Activated CD8-positive, alpha-beta T cell treated with anti-CD3 and anti-CD28 coated beads, Interleukin-2, amount 10 ng/mL, durations not matched to agents 7 days and 5 days (primary cell): ENCODE results near the gene CHMP4B. TPM values are rescaled to one million over a fixed set of nuclear protein-coding genes. Genes with fewer than 3 reads are reported as not detected.

Experiments used
- ATAC-seq: fragments of 150-1000 bp; cut with Tn5 transposase; one replicate; pipeline ENCODE4 v1.10.0; 2021; ENCODE audit warnings: moderate library complexity
- CTCF ChIA-PET: fragments of 350-600 bp; sonication (Branson Sonifier 250); formaldehyde crosslinking; loops from one replicate; lab custom pipeline; 2021; ENCODE audit warnings: antibody characterized with exemption; lab: Charles Lee
- POLR2A ChIA-PET: fragments of 350-600 bp; sonication (Branson Sonifier 250); formaldehyde crosslinking; loops from one replicate; lab custom pipeline; 2021; ENCODE audit warnings: antibody characterized with exemption; lab: Charles Lee
- DNase-seq: peaks from one replicate; pipeline ENCODE4 v3.0.0-alpha.2; 2020
- H3K27ac Mint-ChIP-seq: one replicate; pipeline ENCODE4 v1.8.0; 2021; ENCODE audit warnings: mild to moderate bottlenecking, mixed read lengths
- H3K27me3 Mint-ChIP-seq: one replicate; pipeline ENCODE4 v1.8.0; 2021; ENCODE audit warnings: low read depth, mixed read lengths
- H3K36me3 Mint-ChIP-seq: one replicate; pipeline ENCODE4 v1.8.0; 2021; ENCODE audit warnings: low read depth, mixed read lengths
- H3K4me1 Mint-ChIP-seq: one replicate; pipeline ENCODE4 v1.8.0; 2021; ENCODE audit warnings: low read depth, mixed read lengths
- H3K4me3 Mint-ChIP-seq: one replicate; pipeline ENCODE4 v1.8.0; 2021; ENCODE audit warnings: mild to moderate bottlenecking, mixed read lengths
- H3K9me3 Mint-ChIP-seq: one replicate; pipeline ENCODE4 v1.8.0; 2022; ENCODE audit warnings: mixed read lengths; ENCODE audit not compliant: insufficient read depth
- total RNA-seq, 2 experiments: library from RNA; stranded (reverse); gene quantifications; one replicate each; pipeline ENCODE4 v1.2.3, GENCODE V29; 2021

CHMP4B gene
- total RNA-seq, 2 experiments from 2014 or later, result 86.7 to 93.2 TPM

DNA sequence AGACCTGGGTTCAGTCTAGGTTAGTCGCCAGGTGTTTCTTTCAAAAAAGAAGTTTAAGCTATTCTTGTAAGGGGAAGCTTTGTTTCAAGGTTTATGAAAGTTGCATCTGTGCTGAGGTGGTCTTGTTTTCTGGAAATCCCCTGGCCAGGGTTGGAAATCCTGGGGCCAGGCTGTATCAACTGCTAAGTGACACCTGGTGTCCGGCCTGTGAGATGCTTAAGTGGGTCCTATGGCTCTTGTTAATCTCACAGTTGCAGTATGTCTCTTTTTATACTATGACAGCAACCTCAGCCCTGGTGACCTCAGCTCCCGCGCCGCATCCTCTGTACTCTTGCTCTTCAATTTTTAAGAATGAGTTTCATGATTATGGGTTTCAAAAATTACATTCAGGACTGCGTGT, 72.0 kb downstream of the CHMP4B start:
- Mint-ChIP-seq H3K27ac (no peak overlapping the region), H3K4me3 (no peak overlapping the region), H3K9me3 (peaks cover 9% of the 10 kb centered on the region), H3K36me3 (no peaks in the 10 kb centered on the region), H3K27me3 (peaks cover 2% of the 10 kb centered on the region), H3K4me1 (peaks cover 3% of the 10 kb centered on the region)
- DNase-seq (no peak), ATAC-seq (no peak)
- ChIA-PET CTCF (interaction anchor here (0.6 kb wide), 1 partner anchor 223 kb away, joined by 3 read pairs; no protein-coding TSS in a partner anchor), POLR2A (no interaction called here)

- no peak overlapping the region for H3K27ac Mint-ChIP-seq
- ATAC-seq (no peak), DNase-seq (no peak)
- ChIA-PET CTCF (no interaction called here), POLR2A (no interaction called here)
- H3K4me3 Mint-ChIP-seq, result no peak overlapping the region
- H3K4me1 Mint-ChIP-seq, result peaks cover 3% of the 10 kb centered on the region
- no peaks in the 10 kb centered on the region for H3K36me3 Mint-ChIP-seq
- peaks cover 6% of the 10 kb centered on the region for H3K27me3 Mint-ChIP-seq
- H3K9me3 Mint-ChIP-seq, result no peaks in the 10 kb centered on the region
Measured at GRCh38 chr20:33884633-33885032, 73.5 kb downstream of the CHMP4B start.

DNA sequence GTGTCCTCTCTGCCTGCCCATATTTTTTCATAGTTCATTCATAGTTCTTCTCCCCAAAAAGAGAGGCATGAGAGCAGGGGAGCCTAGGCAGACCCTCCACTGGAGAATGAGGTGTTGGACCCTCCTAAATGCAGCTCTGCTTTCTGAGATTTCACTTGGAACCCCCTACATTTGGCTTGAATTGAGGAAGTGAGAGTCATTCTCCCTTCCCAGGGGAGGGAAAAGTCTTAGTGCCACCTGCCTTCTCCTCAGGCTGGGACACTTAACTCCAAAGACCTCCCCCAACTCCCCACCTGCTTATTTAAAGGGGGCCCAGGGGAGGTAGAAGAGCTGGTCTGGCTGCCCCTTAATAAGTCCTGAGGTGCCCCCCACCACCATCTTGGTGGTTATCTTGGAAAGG, 78.2 kb downstream of the CHMP4B start:
- Mint-ChIP-seq H3K27ac (no peak overlapping the region), H3K36me3 (no peaks in the 10 kb centered on the region), H3K4me3 (no peak overlapping the region), H3K4me1 (no peaks in the 10 kb centered on the region), H3K9me3 (no peaks in the 10 kb centered on the region), H3K27me3 (peaks cover 7% of the 10 kb centered on the region)
- CTCF ChIA-PET, result interaction anchor here (1.7 kb wide), 1 partner anchor 26 kb away, joined by 6 read pairs; no protein-coding TSS in a partner anchor
- POLR2A ChIA-PET, result interaction anchor here (0.6 kb wide), 1 partner anchor 194 kb away, joined by 3 read pairs; no protein-coding TSS in a partner anchor
- ATAC-seq (no peak), DNase-seq (no peak)

- no peaks in the 10 kb centered on the region for H3K4me1 Mint-ChIP-seq
- H3K27me3 Mint-ChIP-seq, result peaks cover 8% of the 10 kb centered on the region
- CTCF ChIA-PET, result interaction anchor here (1.0 kb wide), 1 partner anchor 25 kb away, joined by 3 read pairs; no protein-coding TSS in a partner anchor
- H3K9me3 Mint-ChIP-seq, result no peaks in the 10 kb centered on the region
- no peak for DNase-seq
- H3K36me3 Mint-ChIP-seq, result no peaks in the 10 kb centered on the region
- H3K4me3 Mint-ChIP-seq, result no peak overlapping the region
- H3K27ac Mint-ChIP-seq, result no peak overlapping the region
- POLR2A ChIA-PET, result no interaction called here
- no peak for ATAC-seq
Measured at GRCh38 chr20:33890557-33890956, 79.4 kb downstream of the CHMP4B start.

- Mint-ChIP-seq H3K27ac (no peak overlapping the region), H3K27me3 (peaks cover 22% of the 10 kb centered on the region), H3K9me3 (no peaks in the 10 kb centered on the region), H3K36me3 (no peaks in the 10 kb centered on the region), H3K4me3 (no peak overlapping the region), H3K4me1 (no peaks in the 10 kb centered on the region)
- ChIA-PET POLR2A (no interaction called here), CTCF (no interaction called here)
- DNase-seq (no peak), ATAC-seq (no peak)
Measured at GRCh38 chr20:33893314-33893713, 82.2 kb downstream of the CHMP4B start.

DNA sequence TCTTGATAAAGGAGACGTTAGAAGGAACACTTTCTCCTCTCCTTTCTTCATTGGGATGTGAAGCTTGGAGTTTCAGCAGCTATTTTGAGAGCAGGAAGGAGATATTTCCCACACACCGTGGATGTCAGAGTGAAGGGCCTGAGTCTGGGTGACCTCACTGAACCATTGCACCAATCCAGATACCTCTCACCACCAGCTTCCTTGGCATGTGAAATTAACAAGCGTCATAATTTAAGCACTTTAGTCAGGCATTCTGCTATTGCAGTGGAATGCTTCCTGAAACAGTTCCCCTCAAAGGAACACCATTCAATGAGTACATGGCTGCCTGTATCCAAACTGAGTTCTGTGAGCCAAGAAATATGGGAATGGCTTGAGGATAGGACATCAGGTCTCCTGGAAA, 83.7 kb downstream of the CHMP4B start:
- Mint-ChIP-seq H3K4me1 (no peaks in the 10 kb centered on the region), H3K4me3 (no peak overlapping the region), H3K27me3 (peaks cover 18% of the 10 kb centered on the region), H3K27ac (no peak overlapping the region), H3K9me3 (no peaks in the 10 kb centered on the region), H3K36me3 (no peaks in the 10 kb centered on the region)
- DNase-seq (no peak), ATAC-seq (no peak)
- ChIA-PET POLR2A (no interaction called here), CTCF (interaction anchor here (1.2 kb wide), 1 partner anchor 20 kb away, joined by 3 read pairs; no protein-coding TSS in a partner anchor)

DNA sequence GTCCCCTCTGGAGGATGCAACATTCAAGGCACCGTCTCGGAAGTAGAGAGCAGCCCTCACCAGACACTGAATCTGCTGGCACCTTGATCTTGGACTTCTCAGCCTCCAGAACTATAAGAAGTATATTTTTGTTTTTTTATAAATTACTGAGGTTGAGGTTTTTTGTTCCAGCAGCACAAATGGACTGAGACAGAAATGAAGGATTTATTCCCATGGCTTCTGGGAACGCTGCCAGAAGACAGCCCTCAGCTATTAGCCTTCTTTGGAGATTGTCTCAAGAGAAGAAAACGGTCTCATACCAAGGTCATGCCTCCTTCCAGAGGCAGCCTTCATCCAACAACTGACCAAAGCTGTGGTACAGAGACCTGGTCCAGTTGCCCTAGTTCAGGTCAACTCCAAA, 85.4 kb downstream of the CHMP4B start:
- no peak overlapping the region for H3K4me3 Mint-ChIP-seq
- POLR2A ChIA-PET, result no interaction called here
- H3K27me3 Mint-ChIP-seq, result peaks cover 20% of the 10 kb centered on the region

DNA sequence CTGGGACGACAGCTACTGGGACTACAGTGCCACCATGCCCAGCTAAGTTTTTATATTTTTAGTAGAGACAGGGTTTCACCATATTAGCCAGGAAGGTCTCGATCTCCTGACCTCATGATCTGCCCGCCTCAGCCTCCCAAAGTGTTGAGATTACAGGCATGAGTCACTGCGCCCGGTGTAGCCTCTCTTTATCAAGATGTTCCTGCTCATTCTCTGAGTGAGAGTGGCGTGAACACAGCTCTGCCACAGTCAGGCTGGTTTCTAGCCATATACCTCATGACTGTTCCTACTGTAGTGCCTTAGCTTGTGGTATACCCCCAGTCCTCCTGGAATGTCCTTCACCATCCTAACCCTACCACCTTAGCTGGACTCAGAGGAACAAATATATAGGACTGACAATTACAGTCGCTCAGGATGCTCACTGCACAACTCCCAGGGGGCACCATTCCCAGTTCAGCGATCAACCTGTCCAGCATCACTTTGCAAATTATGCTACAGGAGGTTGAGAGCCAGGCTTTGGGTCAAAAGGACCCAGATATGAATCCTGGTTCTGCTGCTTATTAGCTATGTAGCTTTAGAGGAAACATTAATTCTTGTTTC, 86.3 kb downstream of the CHMP4B start:
- Mint-ChIP-seq H3K36me3 (no peaks in the 10 kb centered on the region), H3K9me3 (no peaks in the 10 kb centered on the region), H3K4me1 (no peaks in the 10 kb centered on the region), H3K4me3 (no peak overlapping the region), H3K27me3 (peaks cover 24% of the 10 kb centered on the region), H3K27ac (no peak overlapping the region)
- no peak for ATAC-seq
- ChIA-PET POLR2A (no interaction called here), CTCF (interaction anchor here (1.2 to 3.1 kb wide), 3 partner anchors 17 to 172 kb away, joined by 3 to 10 read pairs (median 4); no protein-coding TSS in a partner anchor)
- DNase-seq, result no peak

More for the DNA sequence above, 85.4 kb downstream of the CHMP4B start:
- DNase-seq, result no peak
- CTCF ChIA-PET, result interaction anchor here (1.8 to 3.1 kb wide), 2 partner anchors 18 to 173 kb away, joined by 4 to 10 read pairs; no protein-coding TSS in a partner anchor
- Mint-ChIP-seq H3K4me1 (no peaks in the 10 kb centered on the region), H3K27ac (no peak overlapping the region), H3K9me3 (no peaks in the 10 kb centered on the region), H3K36me3 (no peaks in the 10 kb centered on the region)
- ATAC-seq, result no peak

DNA sequence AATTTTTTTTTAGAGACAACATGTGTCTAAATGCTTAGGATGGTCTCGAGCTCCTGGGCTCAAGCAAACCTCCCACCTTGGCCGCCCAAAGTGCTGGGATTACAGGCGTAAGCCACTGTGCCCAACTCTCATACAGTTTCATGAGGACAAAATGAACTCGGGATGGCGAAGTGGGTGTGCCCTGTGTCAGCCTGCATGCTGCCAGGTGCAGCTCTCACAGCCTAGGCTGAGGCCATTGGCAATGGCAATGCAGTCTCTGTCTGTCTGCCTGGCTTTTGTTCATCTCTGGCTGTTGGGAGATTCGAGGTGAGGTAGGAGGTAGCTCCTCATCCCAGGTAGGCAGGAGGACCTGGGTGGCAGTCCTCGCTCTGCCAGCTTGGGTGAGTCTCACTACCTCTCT, 88.0 kb downstream of the CHMP4B start:
- DNase-seq (no peak), ATAC-seq (no peak)
- no peaks in the 10 kb centered on the region for H3K9me3 Mint-ChIP-seq
- H3K27me3 Mint-ChIP-seq, result peaks cover 24% of the 10 kb centered on the region
- no peaks in the 10 kb centered on the region for H3K36me3 Mint-ChIP-seq
- H3K4me1 Mint-ChIP-seq, result no peaks in the 10 kb centered on the region
- no peak overlapping the region for H3K27ac Mint-ChIP-seq
- no peak overlapping the region for H3K4me3 Mint-ChIP-seq
- CTCF ChIA-PET, result interaction anchor here (1.0 to 3.1 kb wide), 3 partner anchors 15 to 36 kb away, joined by 3 to 14 read pairs (median 10); no protein-coding TSS in a partner anchor
- POLR2A ChIA-PET, result no interaction called here

DNA sequence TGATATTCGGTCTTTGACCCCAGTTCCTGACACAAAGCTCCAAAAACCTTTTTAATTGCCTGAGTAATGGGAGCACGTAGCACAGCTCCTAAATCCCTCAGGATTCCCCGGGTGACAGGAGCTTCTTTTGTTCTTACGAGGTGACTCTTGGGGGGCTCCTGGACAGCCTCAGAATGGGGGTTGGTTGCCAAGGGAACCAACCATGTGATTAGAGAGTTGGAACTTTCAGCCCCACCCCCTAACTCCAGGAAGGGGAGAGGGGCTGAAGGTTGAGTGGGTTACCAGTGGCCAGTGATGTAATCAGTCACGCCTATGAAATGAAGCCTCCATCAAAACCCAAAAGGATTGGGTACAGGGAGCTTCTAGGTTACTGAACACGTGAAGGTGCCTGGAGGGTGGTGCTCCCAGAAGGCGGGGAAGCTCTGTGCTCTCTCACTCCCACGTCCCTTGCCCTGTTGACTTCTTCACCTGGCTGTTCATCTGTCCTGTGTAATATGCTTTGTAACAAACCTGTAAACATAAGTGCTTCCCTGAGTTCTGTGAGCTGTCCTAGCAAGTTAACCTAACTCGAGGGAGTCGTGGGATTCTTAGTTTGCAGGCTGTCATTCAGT, 89.5 kb downstream of the CHMP4B start:
- POLR2A ChIA-PET, result no interaction called here
- no peaks in the 10 kb centered on the region for H3K9me3 Mint-ChIP-seq
- H3K27ac Mint-ChIP-seq, result no peak overlapping the region
- peaks cover 21% of the 10 kb centered on the region for H3K27me3 Mint-ChIP-seq
- H3K4me1 Mint-ChIP-seq, result no peaks in the 10 kb centered on the region
- no peaks in the 10 kb centered on the region for H3K36me3 Mint-ChIP-seq
- CTCF ChIA-PET, result interaction anchor here (0.8 to 2.5 kb wide), 2 partner anchors 14 to 121 kb away, joined by 3 to 14 read pairs; no protein-coding TSS in a partner anchor
- no peak for DNase-seq
- H3K4me3 Mint-ChIP-seq, result no peak overlapping the region
- ATAC-seq, result no peak

DNA sequence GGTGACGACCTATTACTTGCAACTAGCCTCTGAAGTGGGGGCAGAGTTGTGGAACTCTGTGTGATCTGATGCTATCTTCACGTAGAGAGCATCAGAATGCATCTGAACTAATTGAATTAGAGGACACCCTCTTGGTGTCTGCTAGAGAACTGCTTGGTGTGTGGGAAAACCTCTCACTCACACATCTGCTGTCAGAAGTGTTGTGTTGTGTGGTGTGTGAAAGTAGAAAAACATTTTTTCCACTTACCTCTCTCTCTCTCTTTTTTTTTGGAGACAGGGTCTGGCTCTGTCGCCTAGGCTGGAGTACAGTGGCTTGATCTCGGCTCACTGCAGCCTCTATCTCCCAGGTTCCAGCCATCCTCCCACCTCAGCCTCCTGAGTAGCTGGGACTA, 90.0 kb downstream of the CHMP4B start:
- ChIA-PET POLR2A (no interaction called here), CTCF (interaction anchor here (0.8 to 2.5 kb wide), 2 partner anchors 13 to 121 kb away, joined by 3 to 14 read pairs; no protein-coding TSS in a partner anchor)
- Mint-ChIP-seq H3K27ac (no peak overlapping the region), H3K4me1 (no peaks in the 10 kb centered on the region), H3K27me3 (peaks cover 16% of the 10 kb centered on the region), H3K36me3 (no peaks in the 10 kb centered on the region), H3K9me3 (no peaks in the 10 kb centered on the region), H3K4me3 (no peak overlapping the region)
- DNase-seq (no peak), ATAC-seq (no peak)

DNA sequence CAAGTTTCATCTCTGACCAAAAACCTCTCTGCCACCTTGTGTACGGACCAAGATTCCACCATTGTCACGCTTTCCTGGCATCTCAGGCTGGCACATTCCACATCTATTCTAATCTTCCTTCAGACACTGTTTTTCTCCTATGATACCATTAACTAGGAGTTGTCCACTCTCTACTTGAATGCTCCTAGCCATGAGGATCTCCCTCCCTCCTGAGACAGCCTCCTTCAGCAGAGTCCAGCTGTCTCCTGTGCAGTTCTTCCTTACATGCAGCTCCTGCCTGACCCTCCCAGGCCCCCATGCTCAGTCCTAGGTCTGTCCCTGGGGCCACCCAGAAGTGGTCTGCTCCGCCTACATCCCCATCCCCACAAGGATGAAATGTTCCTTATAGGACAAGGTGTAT, 90.9 kb downstream of the CHMP4B start:
- Mint-ChIP-seq H3K4me1 (no peaks in the 10 kb centered on the region), H3K27me3 (peaks cover 13% of the 10 kb centered on the region), H3K27ac (no peak overlapping the region), H3K36me3 (no peaks in the 10 kb centered on the region), H3K9me3 (no peaks in the 10 kb centered on the region), H3K4me3 (no peak overlapping the region)
- CTCF ChIA-PET, result no interaction called here
- ATAC-seq (no peak), DNase-seq (no peak)
- POLR2A ChIA-PET, result no interaction called here
